Kidney capillary endothelial cell (primary cell): ENCODE data around the gene COX5B.
A peak's percentile ranks its signal among the peaks of the same experiment; 100 is the strongest.
"Not testable (repeated sequence)": the region's sequence is repeated elsewhere in the genome, so short reads cannot be mapped to it uniquely, and the experiment has no call there.

ENCODE experiments used
- DNase-seq: peaks from one replicate; pipeline ENCODE4 v3.0.0-alpha.2; 2018; ENCODE audit warnings: low spot score

Gene COX5B

DNA sequence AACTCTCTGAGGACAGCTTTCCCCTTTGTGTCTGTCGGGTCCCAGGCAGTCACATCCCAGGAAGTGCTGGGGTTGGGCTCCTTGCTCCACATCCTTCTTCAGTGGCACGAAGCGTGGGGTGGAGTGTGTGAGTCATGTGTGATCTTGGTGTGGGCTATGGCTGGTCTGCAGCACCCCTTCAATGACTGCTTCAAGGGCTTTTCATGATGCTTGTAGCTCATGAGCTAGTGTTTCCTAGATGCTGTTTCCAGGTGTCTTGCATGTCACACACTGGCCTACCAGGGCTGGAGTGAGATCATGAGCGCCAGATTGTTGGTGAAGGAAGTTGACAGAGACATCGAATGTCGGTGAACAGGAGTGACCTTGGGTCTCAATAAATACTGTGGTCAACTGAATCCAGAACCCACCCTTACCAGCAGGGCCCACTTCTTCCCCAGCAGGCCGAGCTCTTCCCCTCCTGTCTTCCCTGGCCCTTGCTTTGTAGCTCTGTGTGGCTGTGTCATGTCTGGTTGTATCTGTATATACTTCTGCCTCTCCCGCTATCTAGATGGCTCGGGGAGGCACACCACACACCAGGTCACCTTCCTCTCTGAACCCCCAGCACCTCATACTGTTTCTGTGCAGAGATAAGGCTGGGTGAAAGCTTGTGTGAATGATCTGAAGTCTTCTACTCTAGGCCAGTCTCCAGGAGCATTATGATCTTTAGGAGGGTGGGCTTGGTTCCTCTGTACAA lies 27.5 kb downstream of the COX5B start:
- DNase-seq, result no peak

GRCh38 chr2:97673915-97674283 lies 28.0 kb downstream of the COX5B start:
- no peak for DNase-seq

GRCh38 chr2:97675430-97676113 lies 29.7 kb downstream of the COX5B start:
- no peak for DNase-seq

GRCh38 chr2:97676620-97677019 lies 30.8 kb downstream of the COX5B start:
- no peak for DNase-seq

- DNase-seq, result peak; percentile 16
These were observed 31.6 kb downstream of the COX5B start for GRCh38 chr2:97677480-97677879.

DNA sequence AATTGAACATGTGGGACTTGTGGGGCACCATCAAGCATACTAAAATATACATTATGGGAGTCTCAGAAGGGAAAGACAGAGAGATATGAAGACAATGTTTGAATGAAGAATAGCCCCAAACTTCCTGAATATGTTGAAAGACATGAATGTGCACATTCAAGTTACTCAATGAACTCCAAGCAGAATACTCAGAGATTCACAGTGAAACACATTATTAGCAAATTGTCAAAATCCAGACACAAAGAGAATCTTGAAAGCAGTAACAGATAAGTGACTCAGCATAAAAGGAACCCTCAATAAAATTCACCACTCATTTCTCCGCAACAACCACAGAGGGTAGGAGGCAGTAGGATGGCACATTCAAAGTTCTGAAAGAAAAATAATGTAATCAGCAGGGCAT lies 32.4 kb downstream of the COX5B start:
- DNase-seq, result no peak

DNA sequence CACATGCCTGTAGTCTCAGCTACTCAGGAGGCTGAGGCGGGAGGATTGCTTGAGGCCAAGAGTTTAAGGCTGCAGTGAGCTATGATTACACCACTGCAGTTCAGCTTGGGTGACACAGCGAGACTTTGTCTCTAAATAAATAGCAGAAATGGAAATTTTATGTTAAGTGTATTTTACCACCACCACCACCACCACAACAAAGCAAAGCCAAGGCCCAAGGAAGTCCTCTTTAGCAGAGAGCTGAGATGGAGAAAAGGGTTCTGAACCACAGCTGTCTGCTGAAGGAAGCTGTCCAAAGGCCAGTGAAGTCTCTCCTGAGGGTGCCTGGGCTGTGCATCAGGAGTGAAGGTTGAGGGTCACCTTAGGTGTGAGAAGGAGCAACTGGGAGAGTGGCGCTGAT lies 41.4 kb downstream of the COX5B start:
- not testable (repeated sequence) for DNase-seq

DNA sequence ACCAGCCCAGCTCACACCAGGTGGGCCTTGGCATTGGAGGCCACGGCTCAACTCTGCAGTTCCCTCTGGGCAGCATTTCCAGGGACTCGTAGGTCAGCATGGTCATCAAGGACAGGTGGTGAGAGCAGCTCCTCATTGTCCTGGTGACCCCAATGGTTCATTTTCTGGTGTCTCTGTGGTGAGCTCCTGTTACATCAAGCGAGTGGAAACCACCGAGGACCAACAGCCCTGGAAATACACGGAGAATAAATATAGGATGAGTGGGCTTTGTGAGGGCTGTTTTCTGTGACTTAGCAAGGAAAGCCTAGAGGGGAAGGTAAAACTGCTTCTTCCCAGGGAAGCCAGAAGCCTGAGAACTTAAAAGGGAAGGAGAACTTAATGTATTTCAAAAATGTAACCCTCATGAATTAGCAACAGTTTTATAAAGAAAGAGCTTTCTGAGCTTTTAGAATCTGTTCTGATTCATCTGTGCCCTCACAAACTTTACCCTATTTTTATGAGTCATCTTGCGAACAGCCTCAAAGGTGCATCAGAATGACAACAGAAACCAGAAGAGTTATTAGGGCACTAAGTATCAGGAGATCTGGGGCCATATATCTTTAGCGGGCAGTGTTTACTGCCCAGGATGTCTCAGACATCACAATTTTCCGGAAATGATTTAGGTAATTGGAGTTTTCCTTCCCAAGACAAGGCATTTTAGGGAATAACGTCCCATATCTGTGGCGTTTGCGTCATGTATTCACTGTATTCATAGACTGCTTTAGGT lies 42.4 kb downstream of the COX5B start:
- no peak for DNase-seq

DNA sequence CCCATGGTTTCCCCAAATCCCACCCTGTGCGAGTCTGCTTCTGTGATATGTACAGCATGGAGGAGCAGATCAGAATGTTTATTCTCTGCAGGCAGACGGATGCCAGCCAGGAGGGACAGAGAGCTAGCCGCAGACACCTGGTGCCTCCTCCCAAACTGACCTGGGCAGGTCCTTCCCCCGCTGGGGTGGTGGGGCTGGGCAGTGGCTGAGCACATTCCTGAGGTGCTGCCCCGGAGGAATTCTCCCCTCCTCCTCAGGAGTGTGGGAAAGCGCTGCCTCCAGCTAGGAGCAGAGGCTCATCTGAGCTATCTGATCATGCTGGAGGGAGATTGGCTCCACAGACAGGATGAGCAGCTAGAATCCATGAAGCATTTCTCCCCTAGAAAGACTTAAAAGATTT lies 45.3 kb downstream of the COX5B start:
- no peak for DNase-seq

- no peak for DNase-seq
These were observed 47.6 kb downstream of the COX5B start for GRCh38 chr2:97693476-97693875.

DNA sequence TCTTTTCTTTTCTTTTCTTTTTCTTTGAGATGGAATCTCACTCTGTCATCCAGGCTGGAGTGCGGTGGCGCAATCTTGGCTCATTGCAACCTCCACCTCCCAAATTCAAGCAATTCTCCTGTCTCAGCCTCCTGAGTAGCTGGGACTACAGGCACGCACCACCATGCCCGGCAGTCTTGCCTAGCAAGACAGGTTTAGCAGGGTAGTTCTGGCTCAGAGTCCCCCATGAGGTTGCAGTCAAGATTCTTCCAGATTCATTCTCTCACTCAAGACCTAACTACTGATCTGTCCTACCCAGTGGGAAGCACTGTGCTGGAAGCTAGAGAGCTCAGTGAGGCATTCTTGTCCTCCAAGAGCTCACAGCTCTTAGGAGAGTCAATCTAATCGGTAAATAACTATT lies 49.9 kb downstream of the COX5B start:
- no peak for DNase-seq

DNA sequence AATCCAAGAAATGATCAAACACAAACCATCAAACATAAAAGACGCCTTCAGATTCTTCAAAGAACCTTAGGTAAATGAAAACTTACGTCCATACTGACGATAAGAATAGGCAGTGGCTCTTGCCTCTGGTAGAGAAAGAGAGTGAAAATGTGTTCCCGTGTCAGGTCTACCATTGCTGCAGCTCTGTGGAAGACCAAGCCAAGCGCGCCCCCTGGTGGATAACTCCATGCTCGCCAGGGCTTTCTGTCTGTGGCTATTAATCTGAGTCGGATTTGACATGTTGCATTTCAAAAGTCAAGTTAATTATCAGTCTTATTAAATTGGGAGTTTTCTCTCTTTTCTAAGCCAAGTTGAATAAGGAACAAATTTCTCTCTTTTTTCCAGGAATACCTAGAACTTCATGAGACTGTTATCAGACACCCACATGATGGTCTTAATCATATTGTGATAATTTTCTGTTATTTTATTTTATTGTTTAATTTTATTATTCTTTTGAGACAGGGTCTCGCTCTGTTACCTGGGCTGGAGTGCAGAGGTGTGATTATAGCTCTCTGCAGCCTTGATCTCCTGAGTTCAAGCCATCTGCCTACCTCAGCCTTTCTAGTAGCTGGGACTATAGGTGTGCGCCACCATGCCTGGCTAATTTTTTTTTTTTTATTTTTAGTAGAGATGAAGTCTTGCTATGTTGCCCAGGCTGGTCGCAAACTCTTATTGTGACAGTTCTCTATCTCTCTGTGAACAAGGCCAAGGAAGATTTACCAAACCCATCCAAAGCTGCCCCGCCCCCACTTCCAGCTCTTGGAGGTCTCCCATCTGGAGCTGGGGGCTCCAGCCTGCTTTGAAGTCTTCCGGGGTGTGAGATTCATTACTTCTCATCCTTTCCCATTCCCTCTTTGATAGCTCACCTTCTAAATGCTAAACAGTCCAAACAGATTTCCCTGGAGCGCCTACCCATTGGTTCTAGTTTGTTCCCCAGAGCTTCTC lies 51.7 kb downstream of the COX5B start:
- DNase-seq, result peak; percentile 77
